Astrocyte of the spinal cord (primary cell): ENCODE measurements around the gene GPR155.
"Not testable (repeated sequence)": the region's sequence is repeated elsewhere in the genome, so short reads cannot be mapped to it uniquely, and the experiment has no call there.

Experiments used
- DNase-seq: peaks from one replicate; pipeline ENCODE4 v3.0.0; 2011; ENCODE audit warnings: low read depth, low spot score
- H3K4me3 ChIP-seq: 2 replicates; pipeline ENCODE4 v1.5.1; 2011; ENCODE audit warnings: low read depth, mild to moderate bottlenecking, low read length, moderate library complexity
- in situ Hi-C: cut with HindIII; loops from 2 replicates; pipeline ENCODE4 v1.10.0; 2017; ENCODE audit warnings: low sequenced_read_pairs
- TF ChIP-seq, protein P1 (sequence below): IDR thresholded peaks from 2 replicates; pipeline ENCODE4 v1.5.1; 2012; ENCODE audit warnings: low read depth, mild to moderate bottlenecking, low read length, inconsistent platforms

GPR155 gene

DNA sequence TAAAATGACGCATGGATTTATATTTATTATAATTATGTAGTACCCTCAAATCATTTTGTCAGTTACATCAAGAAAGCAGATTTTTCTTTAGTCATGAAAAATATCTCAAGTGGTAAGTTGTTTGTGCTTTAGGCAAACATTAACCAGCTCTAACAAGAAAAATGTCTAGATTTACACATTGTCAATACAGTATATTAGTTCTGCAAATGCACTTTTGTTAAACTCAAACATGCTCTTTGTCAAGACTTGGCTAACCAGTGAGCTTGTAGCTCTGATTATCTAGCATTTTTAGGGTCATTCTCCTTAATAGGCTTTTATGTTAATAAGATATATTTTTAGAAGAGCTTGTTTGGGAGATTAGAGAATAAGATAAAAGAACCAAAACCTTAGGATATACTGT is 58.6 kb downstream of the GPR155 start:
- in situ Hi-C loops: no loop called here
- H3K4me3 ChIP-seq: no peak overlapping the region
- TF ChIP-seq, protein P1, sequence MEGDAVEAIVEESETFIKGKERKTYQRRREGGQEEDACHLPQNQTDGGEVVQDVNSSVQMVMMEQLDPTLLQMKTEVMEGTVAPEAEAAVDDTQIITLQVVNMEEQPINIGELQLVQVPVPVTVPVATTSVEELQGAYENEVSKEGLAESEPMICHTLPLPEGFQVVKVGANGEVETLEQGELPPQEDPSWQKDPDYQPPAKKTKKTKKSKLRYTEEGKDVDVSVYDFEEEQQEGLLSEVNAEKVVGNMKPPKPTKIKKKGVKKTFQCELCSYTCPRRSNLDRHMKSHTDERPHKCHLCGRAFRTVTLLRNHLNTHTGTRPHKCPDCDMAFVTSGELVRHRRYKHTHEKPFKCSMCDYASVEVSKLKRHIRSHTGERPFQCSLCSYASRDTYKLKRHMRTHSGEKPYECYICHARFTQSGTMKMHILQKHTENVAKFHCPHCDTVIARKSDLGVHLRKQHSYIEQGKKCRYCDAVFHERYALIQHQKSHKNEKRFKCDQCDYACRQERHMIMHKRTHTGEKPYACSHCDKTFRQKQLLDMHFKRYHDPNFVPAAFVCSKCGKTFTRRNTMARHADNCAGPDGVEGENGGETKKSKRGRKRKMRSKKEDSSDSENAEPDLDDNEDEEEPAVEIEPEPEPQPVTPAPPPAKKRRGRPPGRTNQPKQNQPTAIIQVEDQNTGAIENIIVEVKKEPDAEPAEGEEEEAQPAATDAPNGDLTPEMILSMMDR: no peak
- no peak for DNase-seq

DNA sequence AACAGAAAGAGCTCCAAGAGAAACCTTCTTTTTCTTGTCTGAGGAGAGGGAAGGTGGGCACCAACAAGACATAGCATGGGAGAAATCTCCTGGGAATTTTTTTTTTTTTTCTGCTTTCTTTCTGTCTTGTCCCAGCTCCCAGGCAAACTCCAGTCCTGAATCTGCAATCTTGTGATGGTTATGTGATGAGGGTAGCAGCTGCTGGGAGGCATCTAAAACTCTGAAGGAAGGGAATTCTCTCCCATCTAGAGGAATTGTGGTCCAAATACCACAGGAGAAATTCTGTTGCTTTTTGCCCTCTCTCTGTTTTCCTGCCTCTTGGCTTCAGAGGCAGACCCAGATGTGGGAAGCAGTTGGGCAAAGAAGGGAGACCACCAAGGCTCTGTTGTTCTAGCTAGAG is 74.6 kb downstream of the GPR155 start:
- no peak overlapping the region for H3K4me3 ChIP-seq
- no peak for DNase-seq
- in situ Hi-C loops: no loop called here
- TF ChIP-seq, protein P1: no peak

DNA sequence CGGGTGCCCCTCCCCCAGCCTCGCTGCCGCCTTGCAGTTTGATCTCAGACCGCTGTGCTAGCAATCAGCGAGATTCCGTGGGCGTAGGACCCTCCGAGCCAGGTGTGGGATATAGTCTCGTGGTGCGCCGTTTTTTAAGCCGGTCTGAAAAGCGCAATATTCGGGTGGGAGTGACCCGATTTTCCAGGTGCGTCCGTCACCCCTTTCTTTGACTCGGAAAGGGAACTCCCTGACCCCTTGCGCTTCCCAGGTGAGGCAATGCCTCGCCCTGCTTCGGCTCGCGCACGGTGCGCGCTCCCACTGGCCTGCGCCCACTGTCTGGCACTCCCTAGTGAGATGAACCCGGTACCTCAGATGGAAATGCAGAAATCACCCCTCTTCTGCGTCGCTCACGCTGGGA is 76.8 kb downstream of the GPR155 start:
- not testable (repeated sequence) for H3K4me3 ChIP-seq

DNA sequence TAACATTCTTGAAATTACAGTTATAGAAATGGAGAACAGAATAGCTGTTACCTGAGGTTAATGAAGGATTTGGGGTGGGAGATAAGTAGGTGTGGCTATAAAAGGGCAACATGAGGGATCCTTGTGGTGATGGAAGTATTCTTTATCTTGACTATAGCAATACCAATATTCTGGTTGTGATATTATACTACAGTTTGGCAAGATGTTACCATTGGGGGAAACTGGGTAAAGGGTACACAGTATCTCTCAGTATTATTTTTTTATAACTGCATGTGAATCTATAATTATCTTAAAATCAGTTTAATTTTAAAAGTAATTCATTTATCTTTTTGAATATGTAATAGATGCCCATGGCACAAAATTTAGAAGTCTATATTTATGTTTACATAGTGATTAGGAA is 83.2 kb downstream of the GPR155 start:
- in situ Hi-C loops: no loop called here
- no peak overlapping the region for H3K4me3 ChIP-seq
- DNase-seq: no peak
- TF ChIP-seq, protein P1: no peak

More for the DNA sequence above, 76.8 kb downstream of the GPR155 start:
- in situ Hi-C loops, DNase-seq: not testable (repeated sequence)

DNA sequence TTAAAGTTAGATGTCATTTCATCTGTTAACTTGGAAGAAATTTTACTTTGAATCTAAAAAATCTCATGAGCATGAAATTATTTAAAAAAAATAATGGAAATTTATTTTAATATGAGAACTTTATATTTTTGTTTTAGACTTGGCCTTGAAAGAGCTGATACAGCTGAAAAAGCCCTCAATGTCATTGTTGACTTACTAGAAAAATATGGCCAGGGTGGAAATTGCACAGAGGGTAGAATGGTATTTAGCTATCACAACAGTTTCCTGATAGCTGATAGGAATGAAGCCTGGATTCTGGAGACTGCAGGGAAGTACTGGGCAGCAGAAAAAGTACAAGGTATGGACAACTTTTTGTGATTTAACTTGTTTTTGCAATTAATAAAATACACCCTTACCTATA is 86.0 kb downstream of the GPR155 start:
- in situ Hi-C loops: no loop called here
- TF ChIP-seq, protein P1: no peak
- DNase-seq: no peak
- no peak overlapping the region for H3K4me3 ChIP-seq

DNA sequence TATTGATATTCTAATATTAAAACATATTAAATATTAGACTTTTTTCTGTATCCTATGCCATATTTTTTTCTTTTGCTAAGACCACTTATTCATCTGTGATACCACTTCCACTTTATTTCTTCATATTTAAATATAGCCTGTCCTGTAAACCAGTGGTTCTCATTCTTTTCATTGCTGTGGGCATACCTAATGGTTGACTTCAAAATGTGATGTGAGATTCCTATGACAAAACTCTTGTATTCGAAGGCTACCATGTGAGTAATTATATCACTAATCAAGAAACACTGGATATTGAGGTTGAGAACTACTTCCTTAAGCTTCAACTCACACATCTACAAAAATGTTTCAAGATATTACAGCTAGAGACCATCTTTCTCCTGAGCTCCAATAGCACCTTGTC is 87.7 kb downstream of the GPR155 start:
- in situ Hi-C loops: no loop called here
- peak; percentile 2 for DNase-seq
- TF ChIP-seq, protein P1: no peak
- H3K4me3 ChIP-seq: no peak overlapping the region

DNA sequence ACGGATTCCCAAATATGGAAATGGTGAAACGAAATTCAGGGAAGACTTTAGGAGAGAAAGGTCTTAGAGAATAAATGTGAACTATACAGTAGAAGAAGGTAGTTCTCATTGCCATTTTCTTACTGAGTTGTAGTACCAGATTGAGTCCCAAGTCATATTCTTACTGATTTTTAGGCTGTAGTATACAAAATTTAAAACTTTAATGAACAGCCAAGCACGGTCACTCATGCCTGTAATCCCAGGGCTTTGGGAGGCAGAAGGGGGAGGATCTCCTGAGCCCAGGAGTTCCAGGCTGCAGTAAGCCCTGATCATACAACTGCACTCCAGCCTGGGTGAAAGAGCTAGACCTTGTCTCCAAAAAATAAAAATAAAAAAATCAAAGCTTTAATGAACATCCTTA is 89.1 kb downstream of the GPR155 start:
- no peak overlapping the region for H3K4me3 ChIP-seq
- DNase-seq: no peak
- TF ChIP-seq, protein P1: no peak
- in situ Hi-C loops: no loop called here
